A549 (cell line): ENCODE measurements around the gene VSIG10. TPM values are rescaled to one million over a fixed set of nuclear protein-coding genes. Genes with fewer than 3 reads are reported as not detected.

Experiments
- ATAC-seq, 2 experiments: fragments of 200-7000 bp in 1 of 2; fragments of >200 bp in 1 of 2; cut with Nextera tagmentation in 1 of 2; cut with Tn5 transposase in 1 of 2; 3 replicates each; pipeline versions ENCODE4 v1.8.0 to v1.9.1; 2018 to 2020; ENCODE audit warnings: mild to moderate bottlenecking in 1 of 2, moderate library complexity in 1 of 2
- CTCF ChIA-PET: fragments of 300-600 bp; sonication (Branson Sonifier 250); formaldehyde crosslinking; extraction: SDS; loops from one replicate; lab custom pipeline; 2021; ENCODE audit warnings: antibody characterized with exemption, inconsistent platforms; lab: Yijun Ruan, JAX
- POLR2A ChIA-PET: fragments of 350-600 bp; formaldehyde crosslinking; extraction: SDS; loops from one replicate; lab custom pipeline; 2021; ENCODE audit warnings: antibody characterized with exemption, inconsistent platforms; lab: Yijun Ruan, JAX
- DNase-seq, 2 experiments: peaks; one replicate each; pipeline versions ENCODE4 v3.0.0 to v3.0.0-alpha.2; 2011 to 2016; ENCODE audit warnings: low read depth in 1 of 2, low spot score in 1 of 2
- FAIRE-seq: peaks from 2 replicates; lab custom pipeline; 2011; peaks lifted over from hg19 to GRCh38; lab: Jason Lieb, UNC
- H3K27ac ChIP-seq, 2 experiments: fragments of >200 bp; sonication (Bioruptor Twin); formaldehyde crosslinking; 3 replicates each; pipeline ENCODE4 v1.5.1; 2016 to 2017
- H3K4me1 ChIP-seq: fragments of >200 bp; sonication (Bioruptor Twin); formaldehyde crosslinking; 3 replicates; pipeline ENCODE4 v1.6.1; 2016
- H3K4me2 ChIP-seq: fragments of >200 bp; sonication (Bioruptor Twin); formaldehyde crosslinking; 3 replicates; pipeline ENCODE4 v1.6.1; 2016
- H3K4me3 ChIP-seq: fragments of >200 bp; sonication (Bioruptor Twin); formaldehyde crosslinking; 3 replicates; pipeline ENCODE4 v1.5.1; 2016
- H3K9me3 ChIP-seq: fragments of >200 bp; sonication (Bioruptor Twin); formaldehyde crosslinking; 3 replicates; pipeline ENCODE4 v1.6.1; 2016
- BHLHE40 ChIP-seq: IDR thresholded peaks from 2 replicates; pipeline ENCODE4 v1.6.1; 2012; ENCODE audit warnings: low read depth, low read length, inconsistent platforms
- CHD4 ChIP-seq: fragments of 200-600 bp; sonication (generic); IDR thresholded peaks from 2 replicates; pipeline ENCODE4 v1.6.1; 2016; ENCODE audit warnings: antibody characterized with exemption, mild to moderate bottlenecking, borderline replicate concordance
- EHMT2 ChIP-seq: fragments of 200-600 bp; sonication (generic); IDR thresholded peaks from 2 replicates; pipeline ENCODE4 v1.6.1; 2016; ENCODE audit warnings: antibody characterized with exemption, low read depth, mild to moderate bottlenecking, moderate library complexity
- EP300 ChIP-seq, 2 experiments: fragments of >200 bp; sonication (Bioruptor Twin); formaldehyde crosslinking; IDR thresholded peaks; 2 replicates in 1 of 2; 3 replicates in 1 of 2; pipeline ENCODE4 v1.6.1; 2016 to 2017
- FOSL2 ChIP-seq, 2 experiments: fragments of 450-650 bp in 1 of 2; fragments of >200 bp in 1 of 2; sonication (Bioruptor Twin) in 1 of 2; formaldehyde crosslinking; IDR thresholded peaks; 2 replicates each; pipeline versions ENCODE4 v1.5.0 to v1.6.1; 2016 to 2020; ENCODE audit warnings: mild to moderate bottlenecking in 1 of 2, moderate library complexity in 1 of 2
- GATA3 ChIP-seq: IDR thresholded peaks from 2 replicates; pipeline ENCODE4 v1.6.1; 2012; ENCODE audit warnings: borderline replicate concordance
- HDAC2 ChIP-seq: fragments of 200-600 bp; sonication (generic); IDR thresholded peaks from 2 replicates; pipeline ENCODE4 v1.6.1; 2016
- HMGXB4 ChIP-seq: fragments of 250-450 bp; sonication (Bioruptor Pico); IDR thresholded peaks from 2 replicates; pipeline ENCODE4 v1.5.0; 2021; ENCODE audit warnings: mild to moderate bottlenecking, moderate library complexity, borderline replicate concordance
- HOXA7 ChIP-seq: fragments of 250-450 bp; sonication (Bioruptor Pico); IDR thresholded peaks from 2 replicates; pipeline ENCODE4 v1.5.0; 2020; ENCODE audit warnings: mild to moderate bottlenecking, moderate library complexity
- JUN ChIP-seq, 2 experiments: fragments of >200 bp; sonication (Bioruptor Twin); formaldehyde crosslinking; IDR thresholded peaks; 2 replicates in 1 of 2; 3 replicates in 1 of 2; pipeline ENCODE4 v1.6.1; 2016 to 2017
- NPAS2 ChIP-seq: fragments of 250-450 bp; sonication (Bioruptor Pico); IDR thresholded peaks from 2 replicates; pipeline ENCODE4 v1.8.0; 2022; ENCODE audit warnings: mild to moderate bottlenecking, moderate library complexity, borderline replicate concordance
- PBX3 ChIP-seq: IDR thresholded peaks from 2 replicates; pipeline ENCODE4 v1.6.1; 2012
- PHF8 ChIP-seq: fragments of 200-600 bp; sonication (generic); IDR thresholded peaks from 2 replicates; pipeline ENCODE4 v1.6.1; 2016; ENCODE audit warnings: low read depth, mild to moderate bottlenecking, antibody characterized with exemption, moderate library complexity, borderline replicate concordance
- POLR2A ChIP-seq: IDR thresholded peaks from 2 replicates; pipeline ENCODE4 v1.6.1; 2012; ENCODE audit warnings: mild to moderate bottlenecking, low read length
- RCOR1 ChIP-seq: fragments of 150-350 bp; IDR thresholded peaks from 2 replicates; pipeline ENCODE4 v1.6.1; 2014; ENCODE audit warnings: antibody characterized with exemption, low read length, low read depth
- RNF2 ChIP-seq: fragments of 200-600 bp; sonication (generic); IDR thresholded peaks from 2 replicates; pipeline ENCODE4 v1.6.1; 2016; ENCODE audit warnings: low read depth, mild to moderate bottlenecking, antibody characterized with exemption, moderate library complexity, borderline replicate concordance
- ZFP36 ChIP-seq: fragments of 450-650 bp; IDR thresholded peaks from 2 replicates; pipeline ENCODE4 v1.6.1; 2014; ENCODE audit warnings: borderline replicate concordance; ENCODE audit not compliant: partially characterized antibody
- ZNF302 ChIP-seq: fragments of 250-450 bp; sonication (Bioruptor Pico); IDR thresholded peaks from 2 replicates; pipeline ENCODE4 v1.9.0; 2021; ENCODE audit warnings: inconsistent platforms, mild to moderate bottlenecking, moderate library complexity
- ZSCAN20 ChIP-seq: fragments of 250-450 bp; sonication (Bioruptor Pico); IDR thresholded peaks from 2 replicates; pipeline ENCODE4 v1.8.0; 2022; ENCODE audit warnings: mild to moderate bottlenecking, moderate library complexity
- WGBS: methylation state at CpG from one replicate; pipeline ENCODE4 v1.1.6; 2017; ENCODE audit errors: missing lambda C conversion rate; 5-methylcytosine and 5-hydroxymethylcytosine counted together
- polyA plus RNA-seq, 4 experiments: library from polyadenylated mRNA; depleted of rRNA in 3 of 4; stranded (reverse); fragments of >200 nt; fragmentation: RNase III in 1 of 4; extraction: RNeasy Plus Mini Kit Qiagen cat#74134 plus additional on column Dnase treatment in 1 of 4; gene quantifications; 2 replicates in 3 of 4; 3 replicates in 1 of 4; pipeline ENCODE4 v1.2.3, GENCODE V29; 2011 to 2017
- TF ChIP-seq, protein P1 (sequence below): fragments of >200 bp; sonication (Bioruptor Twin); formaldehyde crosslinking; IDR thresholded peaks from 2 replicates; pipeline ENCODE4 v1.6.1; 2016
- TF ChIP-seq, protein P2 (sequence below): fragments of >200 bp; sonication (Bioruptor Twin); formaldehyde crosslinking; IDR thresholded peaks from 3 replicates; pipeline ENCODE4 v1.6.1; 2016
- TF ChIP-seq, protein P3 (sequence below): fragments of >200 bp; sonication (Bioruptor Twin); formaldehyde crosslinking; IDR thresholded peaks from 3 replicates; pipeline ENCODE4 v1.5.1; 2016
- TF ChIP-seq, protein P4 (sequence below): IDR thresholded peaks from 2 replicates; pipeline ENCODE4 v1.6.1; 2012

The VSIG10 gene
- polyA plus RNA-seq, 2 of the 4 experiments (the other 2 are of a cell fraction), result 18.3 to 20.2 TPM

DNA sequence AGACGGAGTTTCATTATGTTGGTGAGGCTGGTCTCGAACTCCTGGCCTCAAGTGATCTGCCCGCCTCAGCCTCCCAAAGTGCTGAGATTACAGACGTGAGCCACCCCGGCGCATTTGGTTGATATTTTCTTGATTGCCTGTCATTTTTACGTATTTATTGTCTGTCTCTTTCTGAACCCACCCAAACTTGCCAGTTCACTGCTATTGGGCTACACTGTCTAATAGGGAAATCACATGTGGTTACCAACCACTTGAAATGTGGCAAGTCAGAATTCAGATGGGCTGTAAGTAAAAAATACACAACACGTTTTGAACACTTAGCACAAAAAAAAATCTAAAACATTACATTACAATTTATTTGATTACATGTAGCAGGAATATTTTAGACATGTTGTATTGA is 44.9 kb downstream of the VSIG10 start:
- FAIRE-seq, result no peak
- ChIA-PET POLR2A (no interaction called here), CTCF (interaction anchor here (0.7 to 1.4 kb wide), 4 partner anchors 9 to 1911 kb away, joined by 3 to 5 read pairs (median 4); partner anchors contain the start of gene PEBP1)
- no peak for ATAC-seq
- H3K27ac ChIP-seq, result peak overlapping the region; percentile 98 to 100; a peak in 5 of 6 replicates
- peaks cover 69% of the 10 kb centered on the region for H3K4me1 ChIP-seq
- peak overlapping the region; percentile 82 for H3K4me2 ChIP-seq
- TF ChIP-seq ZNF302, result no peak
- no peak for TF ChIP-seq RCOR1
- TF ChIP-seq BHLHE40, result no peak
- no peak for TF ChIP-seq HDAC2
- no peaks in the 10 kb centered on the region for H3K9me3 ChIP-seq
- no peak for DNase-seq
- 0 out of 3 replicates have a peak overlapping the region, but pooled peaks have one; percentile 87 for H3K4me3 ChIP-seq
- 86% methylated on average over 8 of the region's 8 CpGs for WGBS

DNA sequence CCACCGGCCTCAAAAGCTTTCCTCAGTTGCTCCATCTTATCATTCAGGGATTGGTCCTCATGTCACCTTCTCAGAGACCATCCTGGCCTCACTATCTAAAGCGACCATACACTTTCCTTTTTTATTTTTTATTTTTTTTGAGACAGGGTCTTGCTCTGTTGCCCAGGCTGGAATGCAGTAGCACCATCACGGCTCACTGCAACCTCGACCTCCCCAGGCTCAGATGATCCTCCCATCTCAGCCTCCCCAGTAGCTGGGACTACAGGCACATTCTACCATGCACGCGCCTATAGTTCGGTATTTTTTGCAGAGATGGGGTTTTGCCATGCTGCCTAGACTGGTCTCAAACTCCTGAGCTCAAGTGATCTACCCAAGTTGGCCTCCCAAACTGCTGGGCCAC is 45.6 kb downstream of the VSIG10 start:
- POLR2A ChIA-PET, result no interaction called here
- ATAC-seq, result no peak
- no peak for TF ChIP-seq ZFP36
- TF ChIP-seq HOXA7 (CRISPR knock-in tag), result no peak
- TF ChIP-seq, all 56 proteins: peak for 0
- peak overlapping the region in 1 of 2 experiments; percentile 100; a peak in 2 of 6 replicates for H3K27ac ChIP-seq
- 94% methylated on average over 7 of the region's 7 CpGs for WGBS
- H3K4me2 ChIP-seq, result no peak overlapping the region
- CTCF ChIA-PET, result interaction anchor here (0.7 to 5.1 kb wide), 7 partner anchors 10 to 201 kb away, joined by 3 to 23 read pairs (median 4); partner anchors contain the start of gene PEBP1
- FAIRE-seq (no peak), DNase-seq (no peak)
- no peak overlapping the region for H3K4me3 ChIP-seq
- no peaks in the 10 kb centered on the region for H3K9me3 ChIP-seq
- peaks cover 69% of the 10 kb centered on the region for H3K4me1 ChIP-seq

DNA sequence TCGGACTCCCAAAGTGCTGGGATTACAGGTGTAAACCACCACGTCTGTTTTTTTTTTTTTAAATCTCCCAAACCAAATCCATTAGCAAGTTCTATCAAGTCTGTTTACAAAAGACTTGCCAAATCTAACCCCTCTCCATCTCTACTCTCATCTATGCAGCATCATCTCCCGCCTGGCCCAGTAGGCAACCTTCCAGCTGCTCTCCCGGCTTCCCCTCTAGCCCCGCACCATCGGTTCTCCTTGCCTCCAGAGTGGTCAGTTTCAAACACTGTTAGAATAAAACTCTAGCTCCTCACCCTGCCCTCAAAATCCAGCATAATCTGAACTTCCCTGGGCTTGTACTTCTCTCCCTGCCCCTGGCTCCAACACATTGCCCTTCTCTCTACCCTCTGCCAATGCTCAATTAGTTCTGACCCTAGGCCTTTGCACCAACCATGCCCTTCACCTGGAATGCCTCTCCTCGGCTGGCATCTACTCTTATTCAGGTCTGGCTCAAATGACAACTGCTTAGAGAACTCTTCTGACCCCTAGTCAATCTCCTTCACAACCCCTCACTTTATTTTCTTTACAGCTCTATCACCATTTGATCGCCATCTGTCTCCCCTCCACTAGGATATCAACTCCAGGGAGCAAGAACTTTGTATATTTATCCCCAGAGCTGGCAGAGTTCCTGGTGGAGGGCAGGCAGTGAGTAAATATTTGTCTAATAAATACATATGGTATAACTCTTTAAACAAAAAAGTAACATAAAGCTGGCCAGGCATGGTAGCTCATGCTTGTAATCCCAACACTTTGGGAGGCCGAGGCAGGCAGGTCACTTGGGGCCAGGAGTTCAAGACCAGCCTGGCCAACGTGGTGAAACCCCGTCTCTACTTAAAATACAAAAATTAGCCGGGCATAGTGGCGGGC is 47.7 kb downstream of the VSIG10 start:
- Histone ChIP-seq H3K4me2 (peak overlapping the region; percentile 58), H3K9me3 (no peaks in the 10 kb centered on the region), H3K4me1 (peaks cover 80% of the 10 kb centered on the region), H3K27ac (peak overlapping the region; percentile 46 to 80; a peak in 5 of 6 replicates), H3K4me3 (no peak overlapping the region)
- CTCF ChIA-PET, result interaction anchor here (0.6 to 5.1 kb wide), 6 partner anchors 21 to 182 kb away, joined by 3 to 23 read pairs (median 4); no protein-coding TSS in a partner anchor
- WGBS, result 35% methylated on average over 13 of the region's 13 CpGs
- ATAC-seq (peak in 1 of 2 experiments; percentile 14; a peak in 3 of 6 replicates), DNase-seq (peak in 1 of 2 experiments; percentile 68), FAIRE-seq (no peak)
- POLR2A ChIA-PET, result interaction anchor here (1.3 kb wide), 1 partner anchor 317 kb away, joined by 6 read pairs; the partner anchor contains the start of gene TAOK3
- no peak for TF ChIP-seq NPAS2 (CRISPR knock-in tag)
- TF ChIP-seq ZFP36, result no peak
- TF ChIP-seq RCOR1, result no peak
- 0 out of 5 replicates have a peak, but pooled peaks of 1 of the 2 experiments have one; percentile 22 for TF ChIP-seq JUN (IDR thresholded peaks at IDR 0.05)
- TF ChIP-seq ZNF302, result no peak
- TF ChIP-seq, protein P1, sequence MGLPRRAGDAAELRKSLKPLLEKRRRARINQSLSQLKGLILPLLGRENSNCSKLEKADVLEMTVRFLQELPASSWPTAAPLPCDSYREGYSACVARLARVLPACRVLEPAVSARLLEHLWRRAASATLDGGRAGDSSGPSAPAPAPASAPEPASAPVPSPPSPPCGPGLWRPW, result no peak
- TF ChIP-seq POLR2A, result no peak
- TF ChIP-seq FOSL2 (IDR thresholded peaks at IDR 0.05), result no peak
- TF ChIP-seq FOSL2 (CRISPR knock-in tag; IDR thresholded peaks at IDR 0.05), result no peak
- TF ChIP-seq CHD4, result no peak; the same call in 1 of the 2 replicates
- TF ChIP-seq, protein P2, sequence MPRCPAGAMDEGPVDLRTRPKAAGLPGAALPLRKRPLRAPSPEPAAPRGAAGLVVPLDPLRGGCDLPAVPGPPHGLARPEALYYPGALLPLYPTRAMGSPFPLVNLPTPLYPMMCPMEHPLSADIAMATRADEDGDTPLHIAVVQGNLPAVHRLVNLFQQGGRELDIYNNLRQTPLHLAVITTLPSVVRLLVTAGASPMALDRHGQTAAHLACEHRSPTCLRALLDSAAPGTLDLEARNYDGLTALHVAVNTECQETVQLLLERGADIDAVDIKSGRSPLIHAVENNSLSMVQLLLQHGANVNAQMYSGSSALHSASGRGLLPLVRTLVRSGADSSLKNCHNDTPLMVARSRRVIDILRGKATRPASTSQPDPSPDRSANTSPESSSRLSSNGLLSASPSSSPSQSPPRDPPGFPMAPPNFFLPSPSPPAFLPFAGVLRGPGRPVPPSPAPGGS, result no peak
- TF ChIP-seq GATA3, result peak; percentile 55; the same call in 1 of the 2 replicates
- TF ChIP-seq EHMT2, result no peak
- no peak for TF ChIP-seq PBX3
- TF ChIP-seq RNF2, result no peak
- TF ChIP-seq HMGXB4 (CRISPR knock-in tag), result no peak
- TF ChIP-seq PHF8, result no peak
- TF ChIP-seq ZSCAN20 (CRISPR knock-in tag), result no peak
- no peak for TF ChIP-seq EP300 (IDR thresholded peaks at IDR 0.05)
- TF ChIP-seq, protein P3, sequence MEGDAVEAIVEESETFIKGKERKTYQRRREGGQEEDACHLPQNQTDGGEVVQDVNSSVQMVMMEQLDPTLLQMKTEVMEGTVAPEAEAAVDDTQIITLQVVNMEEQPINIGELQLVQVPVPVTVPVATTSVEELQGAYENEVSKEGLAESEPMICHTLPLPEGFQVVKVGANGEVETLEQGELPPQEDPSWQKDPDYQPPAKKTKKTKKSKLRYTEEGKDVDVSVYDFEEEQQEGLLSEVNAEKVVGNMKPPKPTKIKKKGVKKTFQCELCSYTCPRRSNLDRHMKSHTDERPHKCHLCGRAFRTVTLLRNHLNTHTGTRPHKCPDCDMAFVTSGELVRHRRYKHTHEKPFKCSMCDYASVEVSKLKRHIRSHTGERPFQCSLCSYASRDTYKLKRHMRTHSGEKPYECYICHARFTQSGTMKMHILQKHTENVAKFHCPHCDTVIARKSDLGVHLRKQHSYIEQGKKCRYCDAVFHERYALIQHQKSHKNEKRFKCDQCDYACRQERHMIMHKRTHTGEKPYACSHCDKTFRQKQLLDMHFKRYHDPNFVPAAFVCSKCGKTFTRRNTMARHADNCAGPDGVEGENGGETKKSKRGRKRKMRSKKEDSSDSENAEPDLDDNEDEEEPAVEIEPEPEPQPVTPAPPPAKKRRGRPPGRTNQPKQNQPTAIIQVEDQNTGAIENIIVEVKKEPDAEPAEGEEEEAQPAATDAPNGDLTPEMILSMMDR, result no peak
- TF ChIP-seq, protein P4, sequence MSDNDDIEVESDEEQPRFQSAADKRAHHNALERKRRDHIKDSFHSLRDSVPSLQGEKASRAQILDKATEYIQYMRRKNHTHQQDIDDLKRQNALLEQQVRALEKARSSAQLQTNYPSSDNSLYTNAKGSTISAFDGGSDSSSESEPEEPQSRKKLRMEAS, result 0 out of 2 replicates have a peak, but pooled peaks have one; percentile 48
